H1 (cell line): ENCODE measurements around the gene SIX4. TPM values are rescaled to one million over a fixed set of nuclear protein-coding genes. Genes with fewer than 3 reads are reported as not detected.
A peak's percentile ranks its signal among the peaks of the same experiment; 100 is the strongest.

Experiments used
- ASH2L ChIP-seq: fragments of 200-600, 300-600 bp; sonication (generic); IDR thresholded peaks from one replicate; pipeline ENCODE4 v1.7.1; 2017; ENCODE audit warnings: low read length
- ATF3 ChIP-seq: IDR thresholded peaks from 2 replicates; pipeline ENCODE4 v1.6.1; 2011; ENCODE audit warnings: low read depth, mild to moderate bottlenecking, low read length; ENCODE audit not compliant: insufficient read depth
- BACH1 ChIP-seq: IDR thresholded peaks from 2 replicates; pipeline ENCODE4 v1.6.1; 2012; ENCODE audit warnings: low read length, improper control_type of control experiment
- BRCA1 ChIP-seq: IDR thresholded peaks from 2 replicates; pipeline ENCODE4 v1.6.1; 2012; ENCODE audit warnings: low read depth, low read length, improper control_type of control experiment
- CEBPB ChIP-seq: IDR thresholded peaks from 2 replicates; pipeline ENCODE4 v1.6.1; 2012; ENCODE audit warnings: low read depth, low read length
- CTCF ChIP-seq, 3 experiments: IDR thresholded peaks; 1 replicate in 2 of 3; 2 replicates in 1 of 3; pipeline versions ENCODE4 v1.5.1 to v1.6.1; 2011; ENCODE audit warnings: low read length in 3 of 3, mild to moderate bottlenecking in 3 of 3, inconsistent platforms in 2 of 3, low read depth in 1 of 3, moderate library complexity in 1 of 3; ENCODE audit not compliant: insufficient read depth in 1 of 3; ENCODE audit errors: control extremely low read depth in 1 of 3
- EP300 ChIP-seq, 2 experiments: IDR thresholded peaks; 1 replicate in 1 of 2; 2 replicates in 1 of 2; pipeline ENCODE4 v1.6.1; 2011 to 2012; ENCODE audit warnings: low read depth in 2 of 2, low read length in 2 of 2, mild to moderate bottlenecking in 2 of 2, borderline replicate concordance in 1 of 2, inconsistent platforms in 1 of 2, moderate library complexity in 1 of 2
- HDAC6 ChIP-seq: IDR thresholded peaks from one replicate; pipeline ENCODE4 v1.7.1; 2012; ENCODE audit warnings: low read depth, mild to moderate bottlenecking, inconsistent platforms, low read length, moderate library complexity
- JUN ChIP-seq: IDR thresholded peaks from 2 replicates; pipeline ENCODE4 v1.6.1; 2011; ENCODE audit warnings: low read depth, mild to moderate bottlenecking, improper control_type of control experiment, low read length
- NRF1 ChIP-seq: IDR thresholded peaks from 2 replicates; pipeline ENCODE4 v1.6.1; 2011; ENCODE audit warnings: mild to moderate bottlenecking, low read depth, low read length, improper control_type of control experiment
- PHF8 ChIP-seq: fragments of 200-600 bp; sonication (generic); conservative IDR thresholded peaks from 2 replicates; pipeline ENCODE4 v1.7.1; 2012; ENCODE audit warnings: low read depth, mild to moderate bottlenecking, inconsistent platforms, low read length, moderate library complexity
- POLR2A ChIP-seq, 2 experiments: IDR thresholded peaks; 1 replicate in 1 of 2; 2 replicates in 1 of 2; pipeline ENCODE4 v1.6.1; 2011; ENCODE audit warnings: low read depth in 2 of 2, low read length in 2 of 2, mild to moderate bottlenecking in 2 of 2; ENCODE audit errors: control extremely low read depth in 1 of 2
- SAP30 ChIP-seq: fragments of 300-600 bp; sonication (generic); IDR thresholded peaks from 2 replicates; pipeline ENCODE4 v1.7.1; 2012; ENCODE audit warnings: low read length, moderate library complexity, mild to moderate bottlenecking, inconsistent platforms; ENCODE audit not compliant: insufficient read depth, insufficient replicate concordance
- SP2 ChIP-seq: IDR thresholded peaks from 2 replicates; pipeline ENCODE4 v1.6.1; 2012; ENCODE audit warnings: mild to moderate bottlenecking, low read length, inconsistent platforms
- SP4 ChIP-seq: IDR thresholded peaks from 2 replicates; pipeline ENCODE4 v1.6.1; 2012; ENCODE audit warnings: low read length, inconsistent platforms
- SRF ChIP-seq: IDR thresholded peaks from 2 replicates; pipeline ENCODE4 v1.6.1; 2011; ENCODE audit warnings: mild to moderate bottlenecking, low read depth, low read length, moderate library complexity
- TAF7 ChIP-seq: optimal IDR thresholded peaks from 2 replicates; pipeline ENCODE3; 2011; ENCODE audit warnings: low read depth, mild to moderate bottlenecking, inconsistent platforms, low read length, moderate library complexity, borderline replicate concordance
- USF2 ChIP-seq: IDR thresholded peaks from 2 replicates; pipeline ENCODE4 v1.6.1; 2011; ENCODE audit warnings: low read length, improper control_type of control experiment
- polyA plus RNA-seq, 7 experiments: library from polyadenylated mRNA; depleted of rRNA in 3 of 7; stranded (reverse) in 5 of 7; unstranded in 2 of 7; fragments of >200 nt in 5 of 7; fragments of 200-250 nt in 2 of 7; gene quantifications; 1 replicate in 5 of 7; 2 replicates in 1 of 7; 4 replicates in 1 of 7; pipeline versions ENCODE4 v1.2.1 to v1.2.3, GENCODE V29; 2011 to 2013; ENCODE audit warnings: missing spikeins in 2 of 7, mixed read lengths in 2 of 7
- total RNA-seq: library from RNA; stranded (reverse); fragmentation: NEBNext Ultra II Directional; extraction: Animal tissue kit (Norgen Biotek cat#: 25700); gene quantifications from 2 replicates; pipeline ENCODE4 v1.2.1, GENCODE V29; 2021

The SIX4 gene
- total and polyA plus RNA-seq, 2 of the 8 experiments (the other 6 are each of a cell fraction or from before 2014, with no cell fraction given) = 9.0 to 38.9 TPM

- TF ChIP-seq SAP30 (no peak), HDAC6 (no peak), BACH1 (no peak), NRF1 (no peak), SP4 (no peak), ASH2L (no peak), PHF8 (0 out of 2 replicates have a peak, but pooled peaks have one; percentile 8), SRF (no peak), ATF3 (no peak), CEBPB (no peak), CTCF (IDR thresholded peaks at IDR 0.05; ENCODE audit: control extremely low read depth in 1 of 3, insufficient read depth in 1 of 3, low read depth in 1 of 3, low read length in 3 of 3) (peak in 2 of 3 experiments; percentile 24 to 35; a peak in 3 of 4 replicates), USF2 (no peak), TAF7 (no peak), BRCA1 (no peak), EP300 (IDR thresholded peaks at IDR 0.05; ENCODE audit: borderline replicate concordance in 1 of 2, low read depth in 2 of 2, low read length in 2 of 2) (no peak), SP2 (no peak), POLR2A (IDR thresholded peaks at IDR 0.05; ENCODE audit: control extremely low read depth in 1 of 2, low read depth in 2 of 2, low read length in 2 of 2) (no peak; a peak in 1 of 3 replicates), JUN (no peak)
Measured at GRCh38 chr14:60721326-60722106, 2.6 kb downstream of the SIX4 start (continued).
